Muscle of leg (tissue), 11 donors: ENCODE measurements around the gene UGT2B11. TPM values are rescaled to one million over a fixed set of nuclear protein-coding genes. Genes with fewer than 3 reads are reported as not detected.
"Not testable (repeated sequence)": the region's sequence is repeated elsewhere in the genome, so short reads cannot be mapped to it uniquely, and the experiment has no call there.

Experiments
- DNase-seq: peaks from one replicate; pipeline ENCODE4 v3.0.0; 2013
- H3K27ac ChIP-seq: one replicate; pipeline ENCODE4 v1.5.1; 2013; ENCODE audit warnings: mild to moderate bottlenecking, low read length, control low read depth
- H3K27me3 ChIP-seq: one replicate; pipeline ENCODE4 v1.6.1; 2013; ENCODE audit warnings: low read length; ENCODE audit not compliant: control insufficient read depth, insufficient read depth
- H3K36me3 ChIP-seq: one replicate; pipeline ENCODE4 v1.6.1; 2013; ENCODE audit warnings: low read length; ENCODE audit not compliant: control insufficient read depth, insufficient read depth
- H3K4me1 ChIP-seq: one replicate; pipeline ENCODE4 v1.6.1; 2013; ENCODE audit warnings: low read length; ENCODE audit not compliant: control insufficient read depth, insufficient read depth
- H3K4me3 ChIP-seq: one replicate; pipeline ENCODE4 v1.5.1; 2013; ENCODE audit warnings: low read length, control low read depth
- H3K9me3 ChIP-seq: replicated peaks from 2 replicates; pipeline ENCODE4 v1.6.1; 2013; ENCODE audit warnings: low read depth, low read length; ENCODE audit not compliant: control insufficient read depth
- WGBS: methylation state at CpG from one replicate; pipeline ENCODE4 v1.1.5; 2013; ENCODE audit warnings: missing lambda C conversion rate; ENCODE audit not compliant: insufficient coverage; 5-methylcytosine and 5-hydroxymethylcytosine counted together
- polyA plus RNA-seq, 8 donors: library from polyadenylated mRNA; unstranded; fragments of 120-200 nt; gene quantifications; one replicate each; pipeline versions ENCODE4 v1.2.1 to v1.2.3, GENCODE V29; 2013; ENCODE audit warnings: inconsistent platforms in 1 of 8, low replicate concordance in 1 of 8; ENCODE audit not compliant: insufficient read length in 8 of 8, insufficient read depth in 1 of 8
- total RNA-seq: library from RNA; stranded (reverse); fragments of 120-200 nt; gene quantifications from one replicate; pipeline ENCODE4 v1.2.4, GENCODE V29; 2013

UGT2B11 gene
- total and polyA plus RNA-seq, 9 donors, result 0.13 to 0.22 (median 0.16) TPM; not detected in 6

DNA sequence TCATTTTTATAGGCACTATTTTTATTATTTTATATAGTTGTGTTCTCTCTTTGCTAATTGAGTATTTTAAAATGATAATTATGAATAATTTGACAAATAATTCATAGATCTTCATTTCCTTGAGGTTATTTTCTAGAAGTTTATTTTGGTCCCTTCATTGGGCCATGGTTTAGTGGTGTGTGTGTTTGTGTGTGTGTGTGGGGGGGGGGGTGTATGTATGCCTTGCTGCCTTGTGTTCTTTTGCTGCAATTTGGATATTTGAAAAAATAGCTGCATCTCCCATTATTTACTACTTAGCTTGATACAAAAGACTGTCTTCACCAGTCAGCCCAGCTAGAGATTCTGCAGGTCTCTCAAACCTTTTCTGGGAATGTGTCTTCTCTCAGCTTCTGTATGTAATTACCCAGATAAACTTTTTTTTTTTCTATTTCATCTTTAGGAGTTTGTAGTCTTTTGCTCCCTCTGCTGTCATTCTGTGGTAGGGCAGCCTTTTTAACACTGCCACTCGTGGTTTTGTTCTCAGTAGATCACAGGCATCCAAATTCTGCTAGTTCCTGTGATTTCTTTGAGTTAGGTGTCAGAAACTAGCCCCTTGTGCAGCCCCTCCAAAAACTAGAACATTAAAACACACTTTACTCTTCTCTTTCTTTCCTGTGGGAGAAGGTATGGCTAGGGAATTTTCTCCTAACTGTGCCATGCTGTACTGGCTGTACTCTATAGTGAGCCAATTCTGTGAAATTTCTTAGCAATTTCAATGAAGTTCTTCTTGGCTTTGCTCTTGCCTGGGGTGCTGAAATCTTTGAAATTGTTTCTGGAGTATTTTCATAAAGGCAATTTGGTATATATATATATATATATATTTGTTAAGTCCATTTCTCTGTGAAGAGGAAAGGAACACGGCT is 44.1 kb downstream of the UGT2B11 start:
- not testable (repeated sequence) for H3K9me3 ChIP-seq, H3K27ac ChIP-seq, H3K36me3 ChIP-seq, H3K4me1 ChIP-seq, H3K27me3 ChIP-seq, H3K4me3 ChIP-seq
- DNase-seq, result peak; percentile 27
- no CpG with 5 or more reads among the region's 2 CpGs for WGBS

DNA sequence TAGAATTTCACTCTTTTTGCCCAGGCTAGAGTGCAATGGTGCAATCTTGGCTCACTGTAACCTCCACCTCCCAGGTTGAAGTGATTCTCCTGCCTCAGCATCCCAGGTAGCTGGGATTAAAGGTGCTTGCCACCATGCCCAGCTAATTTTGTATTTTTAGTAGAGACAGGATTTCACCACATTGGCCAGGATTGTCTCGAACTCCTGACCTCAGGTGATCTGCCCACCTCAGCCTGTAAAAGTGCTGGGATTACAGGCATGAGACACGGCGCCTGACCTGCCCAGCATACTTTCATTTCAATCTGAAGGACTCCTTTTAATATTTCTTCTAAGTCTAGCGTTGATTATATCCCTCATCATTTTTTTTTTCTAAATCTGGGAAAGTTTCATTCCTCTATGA is 45.4 kb downstream of the UGT2B11 start:
- WGBS, result 71% methylated on average over 1 of the region's 4 CpGs
- not testable (repeated sequence) for H3K36me3 ChIP-seq, H3K4me3 ChIP-seq, H3K27ac ChIP-seq, H3K27me3 ChIP-seq, H3K9me3 ChIP-seq, DNase-seq, H3K4me1 ChIP-seq

DNA sequence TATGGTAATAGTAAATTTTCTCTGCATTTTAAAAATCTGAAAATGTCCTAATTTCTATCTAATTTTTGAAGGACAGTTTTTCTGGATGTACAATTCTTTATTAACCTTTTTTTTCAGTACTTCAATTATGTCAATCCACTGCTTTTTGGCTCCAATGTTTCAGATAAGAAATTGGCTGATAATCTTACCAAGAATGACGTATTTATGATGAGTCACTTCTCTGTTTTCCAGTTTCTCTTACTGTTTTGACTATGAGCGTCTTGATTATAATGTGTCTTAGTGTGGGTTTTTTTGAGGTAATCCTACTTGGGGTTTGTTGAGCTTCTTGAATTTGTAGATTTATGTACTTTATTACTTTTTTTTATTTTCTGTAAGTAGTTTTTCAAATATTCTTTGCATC is 47.2 kb downstream of the UGT2B11 start:
- Histone ChIP-seq H3K4me3 (no peak overlapping the region), H3K27ac (no peak overlapping the region), H3K9me3 (no peaks in the 10 kb centered on the region), H3K36me3 (no peaks in the 10 kb centered on the region), H3K27me3 (no peaks in the 10 kb centered on the region), H3K4me1 (no peaks in the 10 kb centered on the region)
- DNase-seq, result no peak
- WGBS, result no CpG with 5 or more reads among the region's 2 CpGs

DNA sequence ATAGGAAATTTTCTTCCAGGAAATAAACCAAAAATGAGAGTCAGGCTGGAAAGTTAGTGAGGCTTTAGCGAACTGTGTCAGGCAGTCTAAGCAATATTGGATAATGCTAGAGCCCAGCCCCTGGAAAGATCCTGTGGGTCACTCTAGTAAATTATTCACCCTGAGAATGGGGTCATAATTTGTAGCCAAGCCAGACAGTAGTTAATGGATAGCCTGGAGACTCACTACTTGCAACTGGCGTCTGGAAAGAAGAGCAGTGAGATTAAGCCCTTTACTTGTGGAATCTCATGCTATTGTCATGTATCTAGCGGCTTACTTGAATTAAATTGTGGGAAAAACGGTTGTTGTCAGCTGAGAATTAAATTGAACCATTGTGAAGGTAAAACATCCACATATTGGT is 48.2 kb downstream of the UGT2B11 start:
- H3K4me1 ChIP-seq, H3K27me3 ChIP-seq, H3K27ac ChIP-seq, H3K9me3 ChIP-seq, H3K36me3 ChIP-seq, DNase-seq, H3K4me3 ChIP-seq: not testable (repeated sequence)
- 50% methylated on average over 1 of the region's 4 CpGs for WGBS

DNA sequence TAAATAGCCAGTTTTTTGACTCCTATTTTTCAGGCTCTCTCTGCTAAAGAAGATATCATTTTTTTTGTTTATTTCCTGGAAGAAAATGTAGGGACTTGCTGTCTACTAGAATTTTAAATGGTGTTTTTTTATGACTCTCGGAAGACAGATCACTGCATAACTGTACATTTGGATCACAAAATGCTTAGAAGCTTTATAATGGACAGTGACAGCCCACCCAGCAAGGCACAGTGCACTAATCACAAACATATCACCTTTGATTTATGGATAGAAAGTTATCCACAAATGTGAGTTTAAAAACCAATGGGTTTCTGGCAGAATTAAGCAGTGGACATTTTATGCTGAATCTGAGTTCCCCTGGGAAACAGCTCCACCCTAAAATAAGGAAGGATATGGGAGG is 48.8 kb downstream of the UGT2B11 start:
- H3K36me3 ChIP-seq, H3K27me3 ChIP-seq, H3K9me3 ChIP-seq, H3K27ac ChIP-seq, H3K4me3 ChIP-seq, H3K4me1 ChIP-seq: not testable (repeated sequence)
- peak; percentile 30 for DNase-seq
- WGBS, result no CpG with 5 or more reads among the region's 1 CpG

GRCh38 chr4:69156913-69157312 is 57.6 kb downstream of the UGT2B11 start:
- no peak for DNase-seq
- H3K27me3 ChIP-seq, result no peaks in the 10 kb centered on the region
- 87% methylated on average over 2 of the region's 2 CpGs for WGBS
- H3K36me3 ChIP-seq, result no peaks in the 10 kb centered on the region
- H3K4me1 ChIP-seq, result no peaks in the 10 kb centered on the region
- H3K9me3 ChIP-seq, result no peaks in the 10 kb centered on the region
- no peak overlapping the region for H3K4me3 ChIP-seq
- no peak overlapping the region for H3K27ac ChIP-seq

- H3K4me1 ChIP-seq, result no peaks in the 10 kb centered on the region
- no CpG with 5 or more reads among the region's 4 CpGs for WGBS
- no peak overlapping the region for H3K27ac ChIP-seq
- no peak overlapping the region for H3K4me3 ChIP-seq
- no peaks in the 10 kb centered on the region for H3K27me3 ChIP-seq
- DNase-seq, result no peak
- no peaks in the 10 kb centered on the region for H3K9me3 ChIP-seq
- H3K36me3 ChIP-seq, result no peaks in the 10 kb centered on the region
Measured at GRCh38 chr4:69154021-69154420, 60.5 kb downstream of the UGT2B11 start.

Other genes with a start within 250 kb of the UGT2B11 start
- gene UGT2B7, start 118.3 kb downstream of the UGT2B11 start, total RNA-seq, result 0.31 TPM
- 1 to 10 TPM in 1 of 8 donors, under 1 TPM in 7; 0.12 to 2.6 (median 0.31) TPM for gene UGT2B7, start 118.3 kb downstream of the UGT2B11 start, polyA plus RNA-seq
- not detected for gene UGT2B28, start 65.7 kb upstream of the UGT2B11 start, total RNA-seq
- not detected for gene UGT2B28, start 65.7 kb upstream of the UGT2B11 start, polyA plus RNA-seq